Endometrial microvascular endothelial cells (primary cell): ENCODE data around the gene SLC18A3. TPM values are rescaled to one million over a fixed set of nuclear protein-coding genes. Genes with fewer than 3 reads are reported as not detected.

Source experiments
- in situ Hi-C: cut with HindIII; loops from 2 replicates; pipeline ENCODE4 v1.10.0; 2017; ENCODE audit warnings: low sequenced_read_pairs, low pct_unique_long_range_greater_than_20kb; ENCODE audit errors: inconsistent ontology term
- total RNA-seq: library from RNA; depleted of rRNA; stranded (reverse); fragments of >200 nt; gene quantifications from one replicate; pipeline ENCODE4 v1.2.3, GENCODE V29; 2015; ENCODE audit errors: inconsistent ontology term

The SLC18A3 gene
- total RNA-seq, 1 donor from 2014 or later, result not detected

GRCh38 chr10:49645871-49646870 lies 36.1 kb downstream of the SLC18A3 start:
- in situ Hi-C loops, result no loop called here

DNA sequence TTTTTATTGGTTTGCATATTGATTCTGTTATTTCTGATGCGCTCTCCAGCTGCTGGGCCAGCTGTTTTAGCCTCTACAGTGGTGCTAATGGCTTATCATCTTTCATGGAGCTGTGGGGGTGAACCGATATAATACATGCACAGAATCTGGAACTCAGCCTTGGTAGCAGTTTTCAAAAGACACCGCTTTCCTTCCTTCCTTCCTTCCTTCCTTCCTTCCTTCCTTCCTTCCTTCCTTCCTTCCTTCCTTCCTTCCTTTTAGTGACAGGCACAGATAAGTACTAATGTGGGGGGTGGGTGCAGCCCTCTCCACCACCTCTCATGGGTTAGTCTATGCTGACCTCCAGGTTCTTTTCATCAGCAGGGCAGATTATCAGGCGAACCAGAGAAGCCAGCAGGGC lies 37.4 kb downstream of the SLC18A3 start:
- in situ Hi-C loops, result no loop called here

DNA sequence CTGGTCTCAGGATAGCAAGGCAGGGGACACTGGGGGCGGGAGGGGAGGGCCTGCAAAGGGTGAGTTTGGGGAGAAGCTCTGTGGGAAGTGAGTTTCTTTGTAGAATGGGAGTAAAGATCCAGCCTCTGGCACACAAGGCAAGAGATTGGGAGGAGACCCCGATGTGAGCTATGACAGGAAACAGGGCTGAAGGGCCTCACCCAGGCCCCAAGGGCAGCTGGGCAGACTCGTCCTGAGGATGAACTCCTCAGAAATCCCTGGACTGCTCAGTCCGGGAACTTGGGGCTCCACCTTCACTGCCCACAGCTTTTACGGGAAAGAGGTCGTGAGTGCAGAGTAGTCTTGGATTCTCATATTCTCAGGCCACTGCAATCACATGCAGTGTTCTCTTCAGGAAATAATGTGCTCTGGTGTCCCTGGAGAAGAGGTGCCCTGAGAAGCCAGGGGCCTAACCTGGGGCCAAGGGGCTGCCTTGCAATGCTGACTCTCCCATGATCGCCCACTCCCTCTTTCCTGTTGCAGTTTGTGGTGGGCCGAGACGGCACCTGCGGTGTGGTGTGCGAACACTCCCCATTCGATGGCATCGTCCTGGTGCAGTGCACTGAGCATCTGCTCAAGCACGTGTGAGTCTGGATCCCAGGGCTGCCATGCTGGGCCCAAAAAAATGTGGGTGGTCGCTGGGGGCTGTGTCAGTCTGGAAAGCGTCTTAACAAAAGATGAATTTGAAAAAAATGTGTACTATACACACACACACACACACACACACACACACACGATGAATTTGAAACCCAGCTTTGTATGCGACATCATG lies 38.1 kb downstream of the SLC18A3 start:
- in situ Hi-C loops, result no loop called here

DNA sequence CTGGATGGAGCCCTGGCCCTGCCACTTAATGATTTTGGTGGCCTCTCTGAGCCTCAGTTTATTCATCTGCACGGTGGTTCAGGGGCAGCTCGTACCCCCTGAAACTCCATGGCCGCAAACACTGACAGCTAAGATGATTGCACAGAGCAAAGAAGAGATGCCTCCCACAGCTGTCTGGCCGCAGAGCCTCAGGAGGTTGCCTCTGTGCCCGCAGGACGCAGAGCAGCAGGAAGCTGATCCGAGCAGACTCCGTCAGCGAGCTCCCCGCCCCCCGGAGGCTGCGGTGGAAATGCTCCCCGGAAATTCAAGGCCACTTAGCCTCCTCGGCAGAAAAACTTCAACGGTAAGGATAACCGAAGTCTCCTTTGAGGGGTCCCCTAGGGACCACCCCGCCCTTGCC lies 39.2 kb downstream of the SLC18A3 start:
- in situ Hi-C loops, result no loop called here

GRCh38 chr10:49649936-49650723 lies 40.0 kb downstream of the SLC18A3 start:
- in situ Hi-C loops, result no loop called here

GRCh38 chr10:49650724-49651034 lies 40.6 kb downstream of the SLC18A3 start:
- in situ Hi-C loops, result no loop called here

GRCh38 chr10:49651039-49651835 lies 41.1 kb downstream of the SLC18A3 start:
- in situ Hi-C loops, result no loop called here

- in situ Hi-C loops, result no loop called here
Observed at GRCh38 chr10:49651917-49652316, 41.8 kb downstream of the SLC18A3 start.

- in situ Hi-C loops, result no loop called here
Observed at GRCh38 chr10:49652421-49653272, 42.5 kb downstream of the SLC18A3 start.

- in situ Hi-C loops, result no loop called here
Observed at GRCh38 chr10:49653273-49653929, 43.3 kb downstream of the SLC18A3 start.

DNA sequence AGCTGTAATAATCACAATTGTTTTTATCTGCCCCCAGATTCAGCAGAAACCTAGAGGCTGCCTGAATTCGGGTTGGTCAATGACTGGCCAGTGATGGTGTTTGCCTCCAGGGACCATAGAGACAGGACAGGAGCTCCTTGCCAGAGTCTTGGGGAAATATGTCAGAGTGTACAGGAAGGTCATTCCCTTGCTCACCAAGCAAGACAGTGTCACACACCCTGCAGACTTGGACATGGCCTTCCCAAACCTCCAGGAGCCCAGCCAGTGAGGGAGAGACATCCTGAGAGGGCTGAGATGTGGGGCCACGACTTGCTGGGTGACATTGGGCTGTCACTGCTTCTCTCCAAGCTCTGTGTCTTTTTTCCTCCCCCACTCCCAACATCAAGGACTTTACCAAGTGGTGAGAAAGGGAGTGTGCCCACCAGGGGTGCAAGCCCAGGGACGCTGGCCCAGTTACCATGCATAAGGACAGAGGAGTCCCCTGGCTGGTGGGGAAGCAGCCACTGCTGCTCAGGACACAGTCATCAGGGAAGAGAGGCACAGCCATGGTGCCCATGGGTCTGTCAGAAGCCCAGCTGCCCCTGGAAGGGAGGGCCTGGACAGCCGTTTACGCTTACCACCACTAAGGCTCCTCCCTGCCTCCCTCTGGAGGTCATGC lies 44.1 kb downstream of the SLC18A3 start:
- in situ Hi-C loops, result no loop called here

DNA sequence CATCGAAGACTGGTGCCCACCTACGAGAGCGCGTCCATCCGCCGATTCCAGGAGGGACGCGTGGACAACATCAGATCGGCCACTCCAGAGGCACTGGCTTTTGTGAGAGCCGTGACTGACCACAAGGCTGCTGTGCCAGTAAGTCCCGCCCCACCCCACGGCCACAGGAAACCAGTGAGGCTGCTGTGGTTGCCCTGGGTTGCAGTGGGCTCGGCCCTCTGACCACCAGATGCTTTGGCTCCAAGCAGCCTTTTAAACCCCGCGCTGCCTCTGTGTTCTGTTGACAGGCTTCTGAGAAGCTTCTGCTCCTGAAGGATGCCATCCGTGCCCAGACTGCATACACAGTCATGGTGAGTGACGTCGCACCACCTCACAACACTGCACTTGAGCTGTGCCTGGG lies 45.0 kb downstream of the SLC18A3 start:
- in situ Hi-C loops, result no loop called here

- in situ Hi-C loops, result no loop called here
Observed at GRCh38 chr10:49656845-49657493, 46.9 kb downstream of the SLC18A3 start.

DNA sequence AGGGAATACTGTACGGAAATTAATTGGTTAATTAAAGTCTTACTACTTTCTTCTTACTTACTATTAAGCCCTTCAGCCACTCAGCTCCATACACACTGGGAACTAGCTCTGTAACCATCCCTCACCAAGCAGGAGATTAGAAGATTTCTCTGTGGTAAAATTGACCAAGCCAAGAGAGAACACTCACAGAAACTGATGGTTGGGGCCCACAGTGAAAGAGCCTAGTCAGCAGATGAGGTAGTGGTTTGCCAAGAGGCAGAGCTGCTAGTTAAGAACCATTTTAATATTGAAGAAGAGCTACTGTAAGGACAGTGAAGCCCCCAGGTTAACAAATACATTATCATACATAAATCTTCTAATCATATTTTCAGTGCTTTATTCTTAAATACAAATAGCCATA lies 47.5 kb downstream of the SLC18A3 start:
- in situ Hi-C loops, result no loop called here

GRCh38 chr10:49661140-49661856 lies 51.2 kb downstream of the SLC18A3 start:
- in situ Hi-C loops, result no loop called here
